ENCODE data around the gene SERPINA6. TPM values are rescaled to one million over a fixed set of nuclear protein-coding genes. Genes with fewer than 3 reads are reported as not detected.

Gene SERPINA6, protein sequence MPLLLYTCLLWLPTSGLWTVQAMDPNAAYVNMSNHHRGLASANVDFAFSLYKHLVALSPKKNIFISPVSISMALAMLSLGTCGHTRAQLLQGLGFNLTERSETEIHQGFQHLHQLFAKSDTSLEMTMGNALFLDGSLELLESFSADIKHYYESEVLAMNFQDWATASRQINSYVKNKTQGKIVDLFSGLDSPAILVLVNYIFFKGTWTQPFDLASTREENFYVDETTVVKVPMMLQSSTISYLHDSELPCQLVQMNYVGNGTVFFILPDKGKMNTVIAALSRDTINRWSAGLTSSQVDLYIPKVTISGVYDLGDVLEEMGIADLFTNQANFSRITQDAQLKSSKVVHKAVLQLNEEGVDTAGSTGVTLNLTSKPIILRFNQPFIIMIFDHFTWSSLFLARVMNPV
- total RNA-seq = not detected in 2 replicates

DNA sequence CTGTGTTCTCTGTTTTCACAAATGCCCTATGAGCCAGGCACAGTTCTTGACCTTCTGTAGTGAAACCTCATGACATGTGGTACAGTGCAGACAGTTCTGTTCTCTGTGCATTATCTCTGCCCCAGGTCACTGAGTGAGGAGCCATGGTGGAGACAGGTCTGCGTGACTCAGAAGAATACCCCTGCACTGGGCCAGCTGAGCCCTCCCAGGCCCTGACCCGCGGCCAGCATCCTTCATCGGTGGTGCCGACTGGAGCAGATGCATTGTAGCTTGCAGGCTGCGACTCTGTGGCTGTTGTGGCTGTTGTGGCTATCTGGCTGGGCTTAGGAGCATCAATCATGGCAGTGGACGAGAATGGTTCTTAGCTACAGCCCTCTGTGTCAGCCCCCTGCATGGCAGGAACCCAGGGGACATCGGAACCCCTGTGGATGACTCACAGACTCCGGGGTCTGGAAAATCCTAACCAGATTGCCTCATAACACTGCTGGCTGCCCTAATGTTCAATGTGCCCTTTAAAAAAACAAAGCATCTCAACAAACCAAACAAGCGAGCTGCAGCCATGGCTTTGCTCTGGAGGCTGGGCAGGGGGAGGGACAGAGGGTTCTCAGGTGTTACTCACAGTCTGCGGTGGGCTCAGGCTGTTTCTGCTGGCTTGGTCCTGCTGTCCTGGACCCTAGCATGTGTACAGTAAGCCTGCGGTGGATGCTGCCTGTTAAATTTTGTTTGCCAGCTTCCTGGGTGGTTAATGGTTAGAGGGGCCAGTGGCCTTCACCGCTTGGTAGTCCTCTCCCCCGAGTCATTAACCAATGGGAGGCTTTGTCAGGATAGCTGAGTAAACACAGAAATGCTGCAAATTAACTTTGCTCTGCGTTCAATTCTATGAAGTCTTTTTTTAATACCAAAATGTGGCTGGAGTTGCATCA lies at the start of gene SERPINA6:
TSS of gene SERPINA6 (minus strand) at position 689 of the 923 bp plus-strand sequence. CDS start 8,688 bp downstream, outside the sequence.

DNA sequence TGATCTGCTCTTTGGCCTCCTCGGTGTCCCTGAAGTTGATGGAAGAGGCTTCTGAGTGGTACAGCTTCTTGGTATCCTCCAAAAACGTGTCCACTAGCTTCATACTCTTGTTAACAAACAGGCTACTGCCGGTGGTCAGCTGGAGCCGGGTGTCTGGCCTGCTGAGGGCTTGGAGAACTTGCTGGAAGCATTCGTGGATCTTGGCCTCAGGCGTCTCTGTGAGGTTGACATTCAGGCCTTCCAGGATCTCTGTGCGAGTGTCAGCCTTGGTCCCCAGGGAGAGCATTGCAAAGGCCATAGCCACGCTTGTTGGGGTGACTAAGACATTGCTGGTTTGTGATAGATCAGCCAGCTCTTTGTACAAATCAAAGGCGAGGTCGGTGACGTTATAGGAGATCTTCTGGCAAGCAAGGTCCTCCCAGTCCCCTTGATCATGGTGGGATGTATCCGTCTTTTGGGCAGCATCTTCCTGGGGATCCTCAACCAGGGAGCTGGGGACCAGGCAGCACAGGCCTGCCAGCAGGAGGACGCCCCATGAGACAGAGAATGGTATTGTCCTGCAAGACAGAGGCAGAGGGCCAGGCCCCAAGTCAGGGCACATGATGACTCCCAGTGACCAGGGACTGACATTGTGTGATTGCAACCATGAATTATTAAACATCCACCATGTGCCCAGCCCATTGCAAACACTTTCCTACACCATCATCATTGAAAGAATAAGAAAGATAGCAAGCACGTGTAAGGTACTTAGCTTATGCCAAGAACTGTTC lies 43.2 kb upstream of the SERPINA6 start, which contains the start of gene SERPINA2:
TSS of gene SERPINA2 (minus strand) at position 553 of the 770 bp plus-strand sequence.

DNA sequence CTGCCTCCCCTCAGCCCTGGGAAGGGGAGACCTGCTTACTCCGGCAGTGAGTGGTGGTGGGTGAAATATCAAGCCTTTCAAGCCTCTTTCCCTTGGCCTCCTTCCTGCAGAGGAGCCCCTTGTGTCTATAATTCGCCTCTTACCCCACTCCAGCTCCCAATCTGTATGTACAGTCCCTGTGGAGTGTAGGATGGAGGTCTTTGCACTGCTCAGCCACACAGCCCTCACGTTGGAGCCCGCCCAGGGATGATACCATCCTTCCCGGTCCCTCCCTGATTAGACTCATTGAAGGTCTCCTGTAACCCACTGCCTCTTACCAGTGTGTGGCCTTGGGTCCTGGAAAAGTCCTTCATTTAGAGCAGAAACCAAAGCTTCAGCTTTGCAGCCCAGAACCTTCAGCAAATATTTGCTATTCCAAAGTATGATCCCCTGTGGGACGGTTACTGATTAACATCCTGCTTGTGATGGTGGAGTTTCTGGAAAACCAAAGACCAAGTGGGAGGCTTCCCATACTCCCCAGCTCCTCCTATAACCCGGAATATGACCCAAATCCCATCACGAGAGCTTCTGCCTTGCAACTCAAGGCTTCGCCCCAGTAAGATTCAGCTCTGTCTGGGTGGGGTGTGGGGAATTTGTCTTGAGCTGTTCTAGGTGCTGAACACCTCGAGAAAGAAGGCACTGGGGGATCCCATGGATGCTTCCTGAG lies 30.1 kb downstream of the SERPINA6 start, which contains the start of gene SERPINA10:
TSS of gene SERPINA10 (minus strand) at position 397 of the 706 bp plus-strand sequence. CDS start 2,675 bp downstream, outside the sequence.

Other genes with a start within 250 kb of the SERPINA6 start
- gene DDX24, start 242.1 kb downstream of the SERPINA6 start, total RNA-seq = 60.7 and 129 TPM in 2 replicates
- 15.5 and 27.7 TPM in 2 replicates for gene IFI27L1, start 242.0 kb downstream of the SERPINA6 start, total RNA-seq
- 263 and 857 TPM in 2 replicates for gene IFI27, start 212.6 kb downstream of the SERPINA6 start, total RNA-seq
- 18.1 and 38.5 TPM in 2 replicates for gene IFI27L2, start 193.7 kb downstream of the SERPINA6 start, total RNA-seq
- gene PPP4R4, start 149.0 kb downstream of the SERPINA6 start, total RNA-seq = under 0.01 and 0.16 TPM in 2 replicates
- gene SERPINA10, start 30.1 kb downstream of the SERPINA6 start, total RNA-seq = not detected in 2 replicates
- not detected in 2 replicates for gene SERPINA2, start 43.4 kb upstream of the SERPINA6 start, total RNA-seq
- not detected in 2 replicates for gene SERPINA1, start 65.3 kb upstream of the SERPINA6 start, total RNA-seq
- not detected in 2 replicates for gene SERPINA11, start 129.5 kb upstream of the SERPINA6 start, total RNA-seq
- gene SERPINA9, start 152.9 kb upstream of the SERPINA6 start, total RNA-seq = not detected in 2 replicates
- not detected in 2 replicates for gene SERPINA12, start 186.1 kb upstream of the SERPINA6 start, total RNA-seq
- not detected in 2 replicates for gene SERPINA4, start 238.1 kb upstream of the SERPINA6 start, total RNA-seq

Data from bladder microvascular endothelial cell (primary cell).